GM23338 (cell line): ENCODE measurements around the gene SERPINB13. TPM values are rescaled to one million over a fixed set of nuclear protein-coding genes. Genes with fewer than 3 reads are reported as not detected.
"Not testable (repeated sequence)": the region's sequence is repeated elsewhere in the genome, so short reads cannot be mapped to it uniquely, and the experiment has no call there.

Source experiments
- ATAC-seq: fragments of 200-7000 bp; cut with Tn5 transposase; 3 replicates; pipeline ENCODE4 v1.9.1; 2020
- DNase-seq: peaks from one replicate; pipeline ENCODE4 v3.0.0-alpha.2; 2015; ENCODE audit warnings: low spot score
- H2AFZ ChIP-seq: fragments of 200-600 bp; sonication (generic); 2 replicates; pipeline ENCODE4 v1.8.0; 2016; ENCODE audit warnings: antibody characterized with exemption, mild to moderate bottlenecking, moderate library complexity
- H3F3A ChIP-seq: fragments of 200-600 bp; sonication (generic); replicated peaks from 2 replicates; pipeline ENCODE4 v1.8.0; 2017; ENCODE audit warnings: antibody characterized with exemption, mixed run types, low read depth
- H3K27ac ChIP-seq: fragments of 200-600 bp; sonication (generic); 2 replicates; pipeline ENCODE4 v1.6.1; 2016; ENCODE audit warnings: low read depth
- H3K27me3 ChIP-seq: fragments of 200-600 bp; sonication (generic); 2 replicates; pipeline ENCODE4 v1.8.0; 2016; ENCODE audit warnings: mild to moderate bottlenecking, mixed run types, moderate library complexity; ENCODE audit not compliant: insufficient read depth
- H3K36me3 ChIP-seq: fragments of 200-600 bp; sonication (generic); 2 replicates; pipeline ENCODE4 v1.8.0; 2016; ENCODE audit warnings: mild to moderate bottlenecking; ENCODE audit not compliant: insufficient read depth
- H3K4me1 ChIP-seq: fragments of 200-600 bp; sonication (generic); 2 replicates; pipeline ENCODE4 v1.8.0; 2016; ENCODE audit warnings: mild to moderate bottlenecking, moderate library complexity; ENCODE audit not compliant: insufficient read depth
- H3K4me2 ChIP-seq: fragments of 200-600 bp; sonication (generic); 2 replicates; pipeline ENCODE4 v1.7.1; 2017; ENCODE audit warnings: mixed run types
- H3K4me3 ChIP-seq: fragments of 200-600 bp; sonication (generic); 2 replicates; pipeline ENCODE4 v1.6.1; 2016; ENCODE audit warnings: mixed run types
- H3K79me2 ChIP-seq: fragments of 200-600 bp; sonication (generic); replicated peaks from 2 replicates; pipeline ENCODE4 v1.8.0; 2017; ENCODE audit warnings: mild to moderate bottlenecking; ENCODE audit not compliant: insufficient read depth
- H3K9me2 ChIP-seq: fragments of 200-600 bp; sonication (generic); 2 replicates; pipeline ENCODE4 v1.8.0; 2017; ENCODE audit not compliant: insufficient read depth
- H4K20me1 ChIP-seq: fragments of 200-600 bp; sonication (generic); replicated peaks from 2 replicates; pipeline ENCODE4 v1.8.0; 2017; ENCODE audit warnings: mild to moderate bottlenecking; ENCODE audit not compliant: insufficient read depth
- H3K27ac Mint-ChIP-seq: 2 replicates; pipeline ENCODE4 v1.8.0; 2020; ENCODE audit warnings: inconsistent platforms, mild to moderate bottlenecking, moderate library complexity, mixed read lengths
- H3K27me3 Mint-ChIP-seq: 3 replicates; pipeline ENCODE4 v1.8.0; 2022; ENCODE audit warnings: low read depth, mild to moderate bottlenecking, moderate library complexity, mixed read lengths, inconsistent platforms; ENCODE audit not compliant: insufficient read depth, poor library complexity
- H3K36me3 Mint-ChIP-seq: 3 replicates; pipeline ENCODE4 v1.8.0; 2021; ENCODE audit warnings: low read depth, mild to moderate bottlenecking, inconsistent platforms, moderate library complexity, mixed read lengths
- H3K4me1 Mint-ChIP-seq: 3 replicates; pipeline ENCODE4 v1.8.0; 2020; ENCODE audit warnings: mild to moderate bottlenecking, inconsistent platforms, mixed read lengths
- H3K4me3 Mint-ChIP-seq: 3 replicates; pipeline ENCODE4 v1.8.0; 2021; ENCODE audit warnings: moderate library complexity, mild to moderate bottlenecking, inconsistent platforms, mixed read lengths
- H3K9me3 Mint-ChIP-seq: 3 replicates; pipeline ENCODE4 v1.8.0; 2020; ENCODE audit warnings: moderate library complexity, mild to moderate bottlenecking, inconsistent platforms, mixed read lengths
- CREB1 ChIP-seq: fragments of 250-450 bp; sonication (Bioruptor Pico); IDR thresholded peaks from 2 replicates; pipeline ENCODE4 v1.5.0; 2020; ENCODE audit warnings: low read depth, mild to moderate bottlenecking, moderate library complexity
- EZH2 ChIP-seq: fragments of 200-600 bp; sonication (generic); IDR thresholded peaks from one replicate; pipeline ENCODE4 v1.8.0; 2017; ENCODE audit warnings: antibody characterized with exemption, mild to moderate bottlenecking, low read depth; ENCODE audit not compliant: unreplicated experiment
- EZH2phosphoT487 ChIP-seq: fragments of 200-600 bp; sonication (generic); IDR thresholded peaks from one replicate; pipeline ENCODE4 v1.8.1; 2018; ENCODE audit warnings: antibody characterized with exemption; ENCODE audit not compliant: unreplicated experiment
- JUNB ChIP-seq: IDR thresholded peaks from one replicate; pipeline ENCODE4 v1.6.1; 2016; ENCODE audit warnings: antibody characterized with exemption; ENCODE audit not compliant: unreplicated experiment
- POLR2AphosphoS5 ChIP-seq: IDR thresholded peaks from 2 replicates; pipeline ENCODE4 v1.6.1; 2016; ENCODE audit warnings: antibody characterized with exemption, low read depth
- STAT1 ChIP-seq: IDR thresholded peaks from one replicate; pipeline ENCODE4 v1.6.1; 2016; ENCODE audit warnings: antibody characterized with exemption; ENCODE audit not compliant: unreplicated experiment
- polyA plus RNA-seq: library from polyadenylated mRNA; unstranded; fragments of >200 nt; fragmentation: Nextera tagmentation; extraction: Ambion mirVana; gene quantifications from 2 replicates; pipeline ENCODE4 v1.2.1, GENCODE V29; 2016
- total RNA-seq: library from RNA; depleted of rRNA; stranded (reverse); fragments of >200 nt; shearing (Covaris generic); gene quantifications from 2 replicates; pipeline ENCODE4 v1.2.3, GENCODE V29; 2014
- TF ChIP-seq, protein P1 (sequence below): IDR thresholded peaks from 2 replicates; pipeline ENCODE4 v1.6.1; 2016; ENCODE audit warnings: antibody characterized with exemption
- TF ChIP-seq, protein P2 (sequence below), 2 experiments: fragments of 200-600 bp in 1 of 2; sonication (generic) in 1 of 2; conservative IDR thresholded peaks; 2 replicates each; pipeline versions ENCODE4 v1.5.1 to v1.6.1; 2016 to 2017; ENCODE audit warnings: antibody characterized with exemption in 2 of 2, low read depth in 2 of 2, mild to moderate bottlenecking in 2 of 2, moderate library complexity in 1 of 2
- TF ChIP-seq, protein P3 (sequence below): IDR thresholded peaks from one replicate; pipeline ENCODE4 v1.6.1; 2018; ENCODE audit warnings: antibody characterized with exemption; ENCODE audit not compliant: unreplicated experiment

SERPINB13 gene
- total and polyA plus RNA-seq, 2 experiments from 2014 or later = not detected

DNA sequence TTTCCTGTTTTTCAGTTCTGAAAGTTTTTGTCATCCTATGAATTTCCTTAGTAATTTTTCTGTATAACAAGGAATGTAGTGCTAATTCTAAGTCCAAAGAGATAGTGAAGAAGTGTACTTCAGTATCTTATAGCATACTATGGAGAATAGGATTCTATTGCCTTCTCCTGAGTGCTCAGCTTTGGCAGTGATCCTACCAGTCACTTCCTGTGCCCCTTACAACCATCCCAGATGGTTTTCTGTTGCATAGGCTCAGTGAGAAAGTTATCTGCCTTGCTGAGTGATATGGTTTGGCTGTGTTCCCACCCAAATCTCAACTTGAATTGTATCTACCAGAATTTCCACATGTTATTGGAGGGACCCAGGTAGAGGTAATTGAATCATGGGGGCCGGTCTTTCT is 57.6 kb downstream of the SERPINB13 start:
- not testable (repeated sequence) for H3K36me3 Mint-ChIP-seq, DNase-seq, H4K20me1 ChIP-seq, H2AFZ ChIP-seq, H3K79me2 ChIP-seq, H3K27ac Mint-ChIP-seq, H3K27me3 Mint-ChIP-seq, H3K4me3 Mint-ChIP-seq, H3F3A ChIP-seq, H3K36me3 ChIP-seq, H3K4me3 ChIP-seq, H3K27me3 ChIP-seq, H3K9me3 Mint-ChIP-seq
- ATAC-seq = peak; percentile 64
- Histone ChIP-seq H3K4me1 (peaks cover 32% of the 10 kb centered on the region), H3K9me2 (0 out of 2 replicates have a peak, but pooled peaks cover 20% of the 10 kb centered on the region), H3K27ac (peak overlapping the region; percentile 95; the same call in 1 of the 2 replicates), H3K4me2 (peak overlapping the region; percentile 1; the same call in 1 of the 2 replicates)
- peaks cover 28% of the 10 kb centered on the region for H3K4me1 Mint-ChIP-seq

DNA sequence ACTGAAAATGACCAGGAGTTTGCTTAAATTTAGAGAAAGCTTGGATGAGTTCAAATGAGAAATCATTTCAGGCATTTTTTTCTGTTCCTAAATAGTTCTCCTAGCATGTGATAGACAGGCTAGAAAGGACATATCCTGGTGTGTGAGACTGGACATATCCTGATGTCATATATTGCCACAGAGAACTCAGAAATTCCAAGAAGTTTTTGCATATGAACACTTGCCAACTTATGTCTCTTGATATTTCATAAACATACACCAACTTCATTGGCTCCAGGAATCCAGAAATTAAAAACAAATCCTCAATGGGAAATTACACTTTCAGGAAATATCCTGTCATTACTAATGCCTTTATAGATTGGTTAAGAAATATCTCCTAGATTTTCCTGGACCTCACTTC is 59.8 kb downstream of the SERPINB13 start:
- Histone ChIP-seq H3F3A (no peaks in the 10 kb centered on the region), H3K27me3 (no peaks in the 10 kb centered on the region), H3K9me2 (0 out of 2 replicates have a peak, but pooled peaks cover 19% of the 10 kb centered on the region), H3K79me2 (no peaks in the 10 kb centered on the region), H3K4me3 (no peak overlapping the region), H4K20me1 (no peaks in the 10 kb centered on the region), H3K27ac (no peak overlapping the region), H3K36me3 (no peaks in the 10 kb centered on the region), H3K4me1 (peaks cover 22% of the 10 kb centered on the region), H2AFZ (no peak overlapping the region), H3K4me2 (no peak overlapping the region)
- H3K36me3 Mint-ChIP-seq = no peaks in the 10 kb centered on the region
- DNase-seq (no peak), ATAC-seq (no peak)
- no peak overlapping the region for H3K27ac Mint-ChIP-seq
- no peaks in the 10 kb centered on the region for H3K27me3 Mint-ChIP-seq
- no peaks in the 10 kb centered on the region for H3K9me3 Mint-ChIP-seq
- no peak for TF ChIP-seq CREB1
- no peak for TF ChIP-seq STAT1
- TF ChIP-seq POLR2AphosphoS5 = no peak
- TF ChIP-seq EZH2phosphoT487 = no peak
- TF ChIP-seq, protein P1, sequence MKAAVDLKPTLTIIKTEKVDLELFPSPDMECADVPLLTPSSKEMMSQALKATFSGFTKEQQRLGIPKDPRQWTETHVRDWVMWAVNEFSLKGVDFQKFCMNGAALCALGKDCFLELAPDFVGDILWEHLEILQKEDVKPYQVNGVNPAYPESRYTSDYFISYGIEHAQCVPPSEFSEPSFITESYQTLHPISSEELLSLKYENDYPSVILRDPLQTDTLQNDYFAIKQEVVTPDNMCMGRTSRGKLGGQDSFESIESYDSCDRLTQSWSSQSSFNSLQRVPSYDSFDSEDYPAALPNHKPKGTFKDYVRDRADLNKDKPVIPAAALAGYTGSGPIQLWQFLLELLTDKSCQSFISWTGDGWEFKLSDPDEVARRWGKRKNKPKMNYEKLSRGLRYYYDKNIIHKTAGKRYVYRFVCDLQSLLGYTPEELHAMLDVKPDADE = no peak
- no peak for TF ChIP-seq JUNB
- TF ChIP-seq, protein P2, sequence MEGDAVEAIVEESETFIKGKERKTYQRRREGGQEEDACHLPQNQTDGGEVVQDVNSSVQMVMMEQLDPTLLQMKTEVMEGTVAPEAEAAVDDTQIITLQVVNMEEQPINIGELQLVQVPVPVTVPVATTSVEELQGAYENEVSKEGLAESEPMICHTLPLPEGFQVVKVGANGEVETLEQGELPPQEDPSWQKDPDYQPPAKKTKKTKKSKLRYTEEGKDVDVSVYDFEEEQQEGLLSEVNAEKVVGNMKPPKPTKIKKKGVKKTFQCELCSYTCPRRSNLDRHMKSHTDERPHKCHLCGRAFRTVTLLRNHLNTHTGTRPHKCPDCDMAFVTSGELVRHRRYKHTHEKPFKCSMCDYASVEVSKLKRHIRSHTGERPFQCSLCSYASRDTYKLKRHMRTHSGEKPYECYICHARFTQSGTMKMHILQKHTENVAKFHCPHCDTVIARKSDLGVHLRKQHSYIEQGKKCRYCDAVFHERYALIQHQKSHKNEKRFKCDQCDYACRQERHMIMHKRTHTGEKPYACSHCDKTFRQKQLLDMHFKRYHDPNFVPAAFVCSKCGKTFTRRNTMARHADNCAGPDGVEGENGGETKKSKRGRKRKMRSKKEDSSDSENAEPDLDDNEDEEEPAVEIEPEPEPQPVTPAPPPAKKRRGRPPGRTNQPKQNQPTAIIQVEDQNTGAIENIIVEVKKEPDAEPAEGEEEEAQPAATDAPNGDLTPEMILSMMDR (conservative IDR thresholded peaks at IDR 0.05; ENCODE audit: low read depth in 2 of 2) = no peak
- TF ChIP-seq, protein P3, sequence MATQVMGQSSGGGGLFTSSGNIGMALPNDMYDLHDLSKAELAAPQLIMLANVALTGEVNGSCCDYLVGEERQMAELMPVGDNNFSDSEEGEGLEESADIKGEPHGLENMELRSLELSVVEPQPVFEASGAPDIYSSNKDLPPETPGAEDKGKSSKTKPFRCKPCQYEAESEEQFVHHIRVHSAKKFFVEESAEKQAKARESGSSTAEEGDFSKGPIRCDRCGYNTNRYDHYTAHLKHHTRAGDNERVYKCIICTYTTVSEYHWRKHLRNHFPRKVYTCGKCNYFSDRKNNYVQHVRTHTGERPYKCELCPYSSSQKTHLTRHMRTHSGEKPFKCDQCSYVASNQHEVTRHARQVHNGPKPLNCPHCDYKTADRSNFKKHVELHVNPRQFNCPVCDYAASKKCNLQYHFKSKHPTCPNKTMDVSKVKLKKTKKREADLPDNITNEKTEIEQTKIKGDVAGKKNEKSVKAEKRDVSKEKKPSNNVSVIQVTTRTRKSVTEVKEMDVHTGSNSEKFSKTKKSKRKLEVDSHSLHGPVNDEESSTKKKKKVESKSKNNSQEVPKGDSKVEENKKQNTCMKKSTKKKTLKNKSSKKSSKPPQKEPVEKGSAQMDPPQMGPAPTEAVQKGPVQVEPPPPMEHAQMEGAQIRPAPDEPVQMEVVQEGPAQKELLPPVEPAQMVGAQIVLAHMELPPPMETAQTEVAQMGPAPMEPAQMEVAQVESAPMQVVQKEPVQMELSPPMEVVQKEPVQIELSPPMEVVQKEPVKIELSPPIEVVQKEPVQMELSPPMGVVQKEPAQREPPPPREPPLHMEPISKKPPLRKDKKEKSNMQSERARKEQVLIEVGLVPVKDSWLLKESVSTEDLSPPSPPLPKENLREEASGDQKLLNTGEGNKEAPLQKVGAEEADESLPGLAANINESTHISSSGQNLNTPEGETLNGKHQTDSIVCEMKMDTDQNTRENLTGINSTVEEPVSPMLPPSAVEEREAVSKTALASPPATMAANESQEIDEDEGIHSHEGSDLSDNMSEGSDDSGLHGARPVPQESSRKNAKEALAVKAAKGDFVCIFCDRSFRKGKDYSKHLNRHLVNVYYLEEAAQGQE = no peak
- no peak for TF ChIP-seq EZH2
- H3K4me3 Mint-ChIP-seq = no peak overlapping the region
- H3K4me1 Mint-ChIP-seq = peaks cover 23% of the 10 kb centered on the region
